Panc1 (cell line): ENCODE measurements around the gene FBXO22.

Experiments used
- POLR2AphosphoS5 ChIP-seq: IDR thresholded peaks from 2 replicates; pipeline ENCODE4 v1.6.1; 2012; ENCODE audit warnings: mild to moderate bottlenecking, low read depth, low read length, moderate library complexity
- SIN3A ChIP-seq: IDR thresholded peaks from 2 replicates; pipeline ENCODE4 v1.6.1; 2012; ENCODE audit warnings: low read depth, mild to moderate bottlenecking, low read length, moderate library complexity, borderline replicate concordance; ENCODE audit not compliant: insufficient read depth
- TF ChIP-seq, protein P1 (sequence below): fragments of 450-650 bp; IDR thresholded peaks from 2 replicates; pipeline ENCODE4 v1.5.1; 2017; ENCODE audit warnings: mild to moderate bottlenecking

DNA sequence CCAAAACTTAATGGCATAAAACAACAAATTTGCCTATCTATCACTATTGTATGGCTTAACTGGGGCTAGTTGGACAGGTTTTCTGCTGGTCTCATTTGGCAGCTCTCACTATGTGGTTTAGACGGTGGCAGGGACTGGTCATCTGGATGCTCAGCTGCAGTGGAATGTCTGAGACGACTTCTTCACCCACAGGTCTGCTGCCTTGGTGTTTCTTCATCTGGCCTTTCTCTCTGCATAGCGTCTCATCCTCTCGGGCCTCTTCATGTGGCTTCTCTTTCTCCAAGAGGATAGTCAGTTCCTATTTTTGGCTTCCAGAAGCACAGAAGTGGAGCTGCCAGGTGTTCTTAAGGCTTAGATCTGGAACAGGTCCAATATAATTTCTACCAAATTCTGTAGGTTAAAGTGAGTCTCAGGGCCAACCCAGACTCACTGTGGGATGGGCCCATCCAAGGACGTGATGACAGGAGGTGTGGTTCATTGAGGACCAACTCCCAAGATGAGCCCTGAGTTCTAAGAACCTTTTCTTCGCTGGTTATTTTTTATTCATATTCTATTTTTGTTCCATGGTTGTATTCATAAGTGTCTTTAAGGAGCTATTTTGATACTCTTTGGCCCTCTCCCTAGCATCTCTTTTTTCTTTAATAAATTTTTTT lies 41.8 kb upstream of the FBXO22 start:
- TF ChIP-seq, protein P1, sequence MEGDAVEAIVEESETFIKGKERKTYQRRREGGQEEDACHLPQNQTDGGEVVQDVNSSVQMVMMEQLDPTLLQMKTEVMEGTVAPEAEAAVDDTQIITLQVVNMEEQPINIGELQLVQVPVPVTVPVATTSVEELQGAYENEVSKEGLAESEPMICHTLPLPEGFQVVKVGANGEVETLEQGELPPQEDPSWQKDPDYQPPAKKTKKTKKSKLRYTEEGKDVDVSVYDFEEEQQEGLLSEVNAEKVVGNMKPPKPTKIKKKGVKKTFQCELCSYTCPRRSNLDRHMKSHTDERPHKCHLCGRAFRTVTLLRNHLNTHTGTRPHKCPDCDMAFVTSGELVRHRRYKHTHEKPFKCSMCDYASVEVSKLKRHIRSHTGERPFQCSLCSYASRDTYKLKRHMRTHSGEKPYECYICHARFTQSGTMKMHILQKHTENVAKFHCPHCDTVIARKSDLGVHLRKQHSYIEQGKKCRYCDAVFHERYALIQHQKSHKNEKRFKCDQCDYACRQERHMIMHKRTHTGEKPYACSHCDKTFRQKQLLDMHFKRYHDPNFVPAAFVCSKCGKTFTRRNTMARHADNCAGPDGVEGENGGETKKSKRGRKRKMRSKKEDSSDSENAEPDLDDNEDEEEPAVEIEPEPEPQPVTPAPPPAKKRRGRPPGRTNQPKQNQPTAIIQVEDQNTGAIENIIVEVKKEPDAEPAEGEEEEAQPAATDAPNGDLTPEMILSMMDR, result no peak
- TF ChIP-seq POLR2AphosphoS5 (no peak), SIN3A (no peak)
